ENCODE results near the gene NBAS. TPM values are rescaled to one million over a fixed set of nuclear protein-coding genes. Genes with fewer than 3 reads are reported as not detected.

The NBAS gene
- total RNA-seq, 1 donor from 2014 or later: 19.5 TPM

Other genes starting within 250 kb of the NBAS start
- gene DDX1, start 30.5 kb upstream of the NBAS start, total RNA-seq: 33.0 TPM

Measured in left lobe of liver (tissue), 1 donor.